Right lobe of liver (tissue), 6 donors: ENCODE results near the gene FOXA1. TPM values are rescaled to one million over a fixed set of nuclear protein-coding genes. Genes with fewer than 3 reads are reported as not detected.
"Not testable (repeated sequence)": the region's sequence is repeated elsewhere in the genome, so short reads cannot be mapped to it uniquely, and the experiment has no call there.

ENCODE experiments used
- ATAC-seq, 4 donors: fragments of 200-7000 bp; cut with Tn5 transposase; one replicate each; pipeline ENCODE4 v1.9.1; 2020; ENCODE audit warnings: mild to moderate bottlenecking in 4 of 4, moderate library complexity in 4 of 4
- DNase-seq, 3 donors: peaks; one replicate each; pipeline ENCODE4 v3.0.0-alpha.2; 2020
- H3K27ac ChIP-seq, 3 donors: fragments of 200-600 bp; one replicate each; pipeline ENCODE4 v1.8.0; 2022
- H3K27me3 ChIP-seq, 2 donors: fragments of 200-600 bp; one replicate each; pipeline ENCODE4 v1.8.0; 2022
- H3K36me3 ChIP-seq, 4 donors: fragments of 200-600 bp; sonication (generic) in 1 of 4; one replicate each; pipeline versions ENCODE4 v1.5.1 to v1.8.0; 2017 to 2022; ENCODE audit warnings: control low read depth in 1 of 4
- H3K4me1 ChIP-seq, 4 donors: fragments of 200-600 bp; sonication (generic) in 1 of 4; one replicate each; pipeline versions ENCODE4 v1.5.1 to v1.8.0; 2017 to 2022; ENCODE audit warnings: control low read depth in 1 of 4
- H3K4me3 ChIP-seq, 3 donors: fragments of 200-600 bp; one replicate each; pipeline ENCODE4 v1.8.0; 2022
- H3K9me3 ChIP-seq, 4 donors: fragments of 200-600 bp; sonication (generic) in 1 of 4; one replicate each; pipeline versions ENCODE4 v1.5.1 to v1.8.0; 2017 to 2022; ENCODE audit warnings: control low read depth in 1 of 4
- CTCF ChIP-seq, 4 donors: fragments of 200-600 bp in 3 of 4; fragments of 450-650 bp in 1 of 4; IDR thresholded peaks; one replicate each; pipeline versions ENCODE4 v1.5.1 to v1.8.0; 2016 to 2022; ENCODE audit warnings: antibody characterized with exemption in 4 of 4, mild to moderate bottlenecking in 2 of 4
- POLR2A ChIP-seq: fragments of 450-650 bp; IDR thresholded peaks from one replicate; pipeline ENCODE4 v1.6.1; 2017; ENCODE audit warnings: antibody characterized with exemption, mild to moderate bottlenecking
- WGBS: methylation state at CpG from one replicate; pipeline ENCODE4 v1.1.6; 2018; ENCODE audit warnings: low coverage, low lambda C conversion rate; ENCODE audit not compliant: insufficient coverage; ENCODE audit errors: missing lambda C conversion rate; 5-methylcytosine and 5-hydroxymethylcytosine counted together
- intact Hi-C, 2 donors: fragments of 100-400 bp; cut with DNase I; formaldehyde crosslinking; loops; one replicate each; pipeline versions ENCODE4 v1.11.2 to v1.14.1; 2022
- total RNA-seq, 6 experiments: library from RNA; depleted of rRNA in 2 of 6; stranded (reverse); fragments of >200 nt in 2 of 6; fragmentation: NEBNext Ultra II Directional in 3 of 6; extraction: Animal tissue kit (Norgen Biotek cat#: 25700) in 3 of 6; gene quantifications; one replicate each; pipeline versions ENCODE4 v1.1.0 to v1.2.4, GENCODE V29; 2016 to 2023
- donor health status: DM: no; HTN: yes; CAD: no.
- donor health status: DM: no; HTN: no; CAD: no.
- donor health status: DM: no; HTN: no; CAD: no.
- donor health status: DM: no; HTN: yes; CAD: no.
- donor health status: DM: no; HTN: yes; CAD: no.

The FOXA1 gene
- total RNA-seq, 6 experiments from 2014 or later, result 29.8 to 35.5 (median 32.5) TPM

GRCh38 chr14:37566811-37567371 is 28.2 kb downstream of the FOXA1 start:
- no peak for TF ChIP-seq POLR2A
- 6% methylated on average over 3 of the region's 3 CpGs for WGBS
- DNase-seq (no peak), ATAC-seq (peak; percentile 81 to 91 (median 86))
- Histone ChIP-seq H3K27ac (peak overlapping the region; percentile 66 to 80 (median 70)), H3K4me1 (peaks cover 0 to 26% (median 3%) of the 10 kb centered on the region in 4 donors), H3K27me3 (no peaks in the 10 kb centered on the region), H3K9me3 (no peaks in the 10 kb centered on the region), H3K36me3 (no peaks in the 10 kb centered on the region), H3K4me3 (peak overlapping the region in 2 of 3 donors; percentile 28 to 29)
- intact Hi-C loops, result no loop called here

- TF ChIP-seq CTCF (IDR thresholded peaks at IDR 0.05), result peak; percentile 45 to 68 (median 60)
- no peak for TF ChIP-seq POLR2A
- peak overlapping the region; percentile 65 to 80 (median 66) for H3K27ac ChIP-seq
- intact Hi-C loops, result no loop called here
- H3K36me3 ChIP-seq, result no peaks in the 10 kb centered on the region
- H3K4me1 ChIP-seq, result peaks cover 0 to 28% (median 3%) of the 10 kb centered on the region in 4 donors
- peak overlapping the region in 2 of 3 donors; percentile 27 to 28 for H3K4me3 ChIP-seq
- 19% methylated on average over 1 of the region's 1 CpG for WGBS
- no peaks in the 10 kb centered on the region for H3K9me3 ChIP-seq
- ATAC-seq, result peak; percentile 66 to 73 (median 68)
- no peaks in the 10 kb centered on the region for H3K27me3 ChIP-seq
- no peak for DNase-seq
These were observed 29.5 kb downstream of the FOXA1 start for GRCh38 chr14:37565550-37565949.

- Histone ChIP-seq H3K36me3 (no peaks in the 10 kb centered on the region), H3K4me1 (peaks cover 0 to 27% (median 3%) of the 10 kb centered on the region in 4 donors), H3K9me3 (no peaks in the 10 kb centered on the region), H3K27ac (no peak overlapping the region), H3K4me3 (no peak overlapping the region), H3K27me3 (no peaks in the 10 kb centered on the region)
- WGBS, result 82% methylated on average over 2 of the region's 2 CpGs
- intact Hi-C loops, result no loop called here
- no peak for ATAC-seq
- DNase-seq, result no peak
- no peak for TF ChIP-seq POLR2A
These were observed 31.9 kb downstream of the FOXA1 start for GRCh38 chr14:37563189-37563588.

- ATAC-seq, result no peak
- intact Hi-C loops, result no loop called here
- WGBS, result 81% methylated on average over 5 of the region's 6 CpGs
These were observed 35.7 kb downstream of the FOXA1 start for GRCh38 chr14:37559386-37559785.

GRCh38 chr14:37558740-37559139 is 36.3 kb downstream of the FOXA1 start:
- no peaks in the 10 kb centered on the region for H3K36me3 ChIP-seq
- ATAC-seq (no peak), DNase-seq (no peak)
- TF ChIP-seq POLR2A (no peak), CTCF (IDR thresholded peaks at IDR 0.05) (no peak)
- H3K4me3 ChIP-seq, result no peak overlapping the region
- H3K9me3 ChIP-seq, result no peaks in the 10 kb centered on the region
- 71% methylated on average over 4 of the region's 4 CpGs for WGBS
- intact Hi-C loops, result no loop called here
- peaks cover 0 to 6% (median 2%) of the 10 kb centered on the region in 4 donors for H3K4me1 ChIP-seq
- H3K27ac ChIP-seq, result no peak overlapping the region
- no peaks in the 10 kb centered on the region for H3K27me3 ChIP-seq

More at GRCh38 chr14:37559386-37559785, 35.7 kb downstream of the FOXA1 start:
- no peak for TF ChIP-seq CTCF (IDR thresholded peaks at IDR 0.05)
- TF ChIP-seq POLR2A, result no peak
- H3K27me3 ChIP-seq, result no peaks in the 10 kb centered on the region
- H3K4me3 ChIP-seq, result no peak overlapping the region
- no peaks in the 10 kb centered on the region for H3K36me3 ChIP-seq
- H3K27ac ChIP-seq, result no peak overlapping the region
- no peaks in the 10 kb centered on the region for H3K9me3 ChIP-seq
- peaks cover 0 to 7% (median 0%) of the 10 kb centered on the region in 4 donors for H3K4me1 ChIP-seq
- DNase-seq, result no peak

- ATAC-seq, H3K36me3 ChIP-seq, H3K27ac ChIP-seq, H3K9me3 ChIP-seq, H3K27me3 ChIP-seq, DNase-seq, H3K4me3 ChIP-seq, H3K4me1 ChIP-seq, intact Hi-C loops: not testable (repeated sequence)
- no CpG with 5 or more reads among the region's 33 CpGs for WGBS
These were observed 39.5 kb downstream of the FOXA1 start for GRCh38 chr14:37555596-37555995.
